ENCODE measurements around the gene SETD4. TPM values are rescaled to one million over a fixed set of nuclear protein-coding genes. Genes with fewer than 3 reads are reported as not detected.

Gene SETD4
- total and polyA plus RNA-seq, 4 donors: 2.9 to 12.0 (median 6.8) TPM

- no peak for DNase-seq (ENCODE audit: low spot score)
- Histone ChIP-seq H3K27me3 (ENCODE audit: control insufficient read depth in 4 of 4, insufficient read depth in 4 of 4, low read length in 3 of 4) (peaks cover 0 to 4% (median 0%) of the 10 kb centered on the region in 4 donors), H3K4me1 (ENCODE audit: control insufficient read depth in 4 of 4, insufficient read depth in 4 of 4, low read length in 3 of 4) (no peaks in the 10 kb centered on the region), H3K9me3 (ENCODE audit: control insufficient read depth in 4 of 4, low read length in 3 of 4) (no peaks in the 10 kb centered on the region), H3K36me3 (ENCODE audit: control insufficient read depth in 4 of 4, insufficient read depth in 3 of 4, low read depth in 1 of 4, low read length in 3 of 4) (no peaks in the 10 kb centered on the region), H3K9ac (ENCODE audit: low read depth in 1 of 2, low read length in 2 of 2) (no peak overlapping the region), H3K4me3 (ENCODE audit: low read depth in 1 of 3, low read length in 3 of 3) (no peak overlapping the region), H3K27ac (ENCODE audit: low read depth in 1 of 2, low read length in 2 of 2) (no peak overlapping the region)
- no peak for TF ChIP-seq ZBTB33 (IDR thresholded peaks at IDR 0.05)
- no peak for TF ChIP-seq TAF1 (conservative IDR thresholded peaks at IDR 0.05)
- WGBS: 65% methylated on average over 4 of the region's 4 CpGs
These were observed 64.7 kb downstream of the SETD4 start for GRCh38 chr21:35995522-35996088.

GRCh38 chr21:35994613-35995012, 65.7 kb downstream of the SETD4 start:
- Histone ChIP-seq H3K4me3 (ENCODE audit: low read depth in 1 of 3, low read length in 3 of 3) (no peak overlapping the region), H3K9me3 (ENCODE audit: control insufficient read depth in 4 of 4, low read length in 3 of 4) (no peaks in the 10 kb centered on the region), H3K4me1 (ENCODE audit: control insufficient read depth in 4 of 4, insufficient read depth in 4 of 4, low read length in 3 of 4) (no peaks in the 10 kb centered on the region), H3K27ac (ENCODE audit: low read depth in 1 of 2, low read length in 2 of 2) (no peak overlapping the region), H3K9ac (ENCODE audit: low read depth in 1 of 2, low read length in 2 of 2) (no peak overlapping the region), H3K36me3 (ENCODE audit: control insufficient read depth in 4 of 4, insufficient read depth in 3 of 4, low read depth in 1 of 4, low read length in 3 of 4) (no peaks in the 10 kb centered on the region), H3K27me3 (ENCODE audit: control insufficient read depth in 4 of 4, insufficient read depth in 4 of 4, low read length in 3 of 4) (peaks cover 0 to 4% (median 0%) of the 10 kb centered on the region in 4 donors)
- no peak for DNase-seq (ENCODE audit: low spot score)
- 45% methylated on average over 4 of the region's 4 CpGs for WGBS
- TF ChIP-seq EGR1 (IDR thresholded peaks at IDR 0.05; ENCODE audit: low read depth in 2 of 2) (no peak), RAD21 (IDR thresholded peaks at IDR 0.05) (no peak), ZBTB33 (IDR thresholded peaks at IDR 0.05) (no peak), HNF4A (conservative IDR thresholded peaks at IDR 0.05) (no peak), RXRA (IDR thresholded peaks at IDR 0.05) (no peak), CTCF (IDR thresholded peaks at IDR 0.05; ENCODE audit: low read depth, low read length, missing input control) (no peak), HNF4G (IDR thresholded peaks at IDR 0.05) (no peak), SP1 (IDR thresholded peaks at IDR 0.05) (no peak), MAX (IDR thresholded peaks at IDR 0.05) (no peak), TAF1 (conservative IDR thresholded peaks at IDR 0.05) (no peak), GABPA (IDR thresholded peaks at IDR 0.05 in 1 of 2, conservative IDR thresholded peaks at IDR 0.05 in 1 of 2) (no peak), NR2F2 (IDR thresholded peaks at IDR 0.05) (no peak), REST (IDR thresholded peaks at IDR 0.05) (no peak), FOXA2 (IDR thresholded peaks at IDR 0.05) (no peak), YY1 (IDR thresholded peaks at IDR 0.05) (no peak), FOXA1 (IDR thresholded peaks at IDR 0.05) (no peak)

All from liver (tissue), 9 donors.